NCI-H1694 (cell line): Measurements from ENCODE around the gene ZNF780B.
"Not testable (repeated sequence)": the region's sequence is repeated elsewhere in the genome, so short reads cannot be mapped to it uniquely, and the experiment has no call there.

Experiments
- DNase-seq: peaks from one replicate; lab custom pipeline; 2025; lab: John Stamatoyannopoulos, UW

ZNF780B gene

DNA sequence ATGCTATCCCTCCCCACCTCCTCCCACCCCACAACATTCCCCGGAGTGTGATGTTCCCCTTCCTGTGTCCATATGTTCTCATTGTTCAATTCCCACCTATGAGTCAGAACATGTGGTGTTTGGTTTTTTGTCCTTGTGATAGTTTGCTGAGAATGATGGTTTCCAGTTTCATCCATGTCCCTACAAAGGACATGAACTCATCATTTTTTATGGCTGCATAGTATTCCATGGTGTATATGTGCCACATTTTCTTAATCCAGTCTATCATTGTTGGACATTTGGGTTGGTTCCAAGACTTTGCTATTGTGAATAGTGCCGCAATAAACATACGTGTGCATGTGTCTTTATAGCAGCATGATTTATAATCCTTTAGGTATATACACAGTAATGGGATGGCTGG lies 18.0 kb downstream of the ZNF780B start:
- DNase-seq = not testable (repeated sequence)

- DNase-seq = no peak
Measured at GRCh38 chr19:40035996-40036395, 20.0 kb downstream of the ZNF780B start.

DNA sequence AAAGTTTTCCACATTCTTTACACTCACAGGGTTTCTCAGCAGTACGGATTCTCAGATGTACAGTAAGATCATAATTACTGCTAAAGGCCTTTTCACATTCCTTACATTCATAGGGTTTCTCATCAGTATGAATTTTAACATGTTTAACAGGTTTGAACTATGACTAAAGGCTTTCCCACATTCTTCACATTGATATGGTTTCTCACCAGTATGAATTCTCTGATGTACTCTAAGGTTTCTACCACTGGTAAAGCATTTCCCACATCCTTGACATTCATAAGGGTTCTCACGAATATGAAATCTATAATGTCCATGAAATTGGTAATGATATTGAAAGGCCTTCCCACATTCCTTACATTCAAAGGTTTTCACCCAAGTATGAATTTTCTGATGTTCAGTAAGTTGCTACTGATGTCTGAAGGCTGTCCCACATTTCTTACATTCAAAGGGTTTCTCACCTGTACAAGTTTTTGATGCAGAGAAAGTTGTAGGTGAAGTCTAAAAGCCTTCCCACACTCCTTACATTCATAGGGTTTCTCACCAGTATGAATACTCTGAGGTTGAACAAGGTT lies 22.0 kb downstream of the ZNF780B start:
- peak; percentile 6 for DNase-seq

- no peak for DNase-seq
Measured at GRCh38 chr19:40026597-40026970, 29.4 kb downstream of the ZNF780B start.

DNA sequence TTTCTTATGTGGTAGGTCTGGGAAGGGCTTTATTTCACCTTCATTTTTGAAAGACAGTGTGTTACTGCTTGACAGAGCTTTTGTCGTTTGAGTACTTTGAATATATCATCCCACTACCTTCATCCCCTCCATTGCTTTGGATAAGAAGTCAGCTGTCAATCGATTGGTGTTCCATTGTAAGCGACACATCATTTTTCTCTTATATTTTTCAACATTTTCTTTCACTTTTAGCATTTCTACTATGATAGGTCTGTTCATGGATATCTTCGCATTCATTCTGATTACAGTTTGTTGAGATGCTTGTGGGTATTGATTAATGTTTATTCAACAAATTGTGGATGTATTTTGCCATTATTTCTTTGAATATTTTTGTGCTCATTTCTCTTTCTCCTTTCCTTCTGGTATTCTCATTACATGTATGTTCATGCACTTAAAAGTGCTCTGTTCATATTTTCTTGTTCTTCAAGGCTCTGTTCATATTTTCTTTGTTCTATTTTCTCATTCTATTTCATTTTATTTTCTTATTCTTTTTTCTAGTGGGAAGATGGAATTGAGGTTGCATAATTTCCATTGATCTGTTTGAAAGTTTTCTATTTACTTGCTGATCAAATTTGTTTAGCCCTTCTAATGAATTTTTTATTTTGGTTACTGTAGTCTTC lies 30.0 kb downstream of the ZNF780B start:
- no peak for DNase-seq

DNA sequence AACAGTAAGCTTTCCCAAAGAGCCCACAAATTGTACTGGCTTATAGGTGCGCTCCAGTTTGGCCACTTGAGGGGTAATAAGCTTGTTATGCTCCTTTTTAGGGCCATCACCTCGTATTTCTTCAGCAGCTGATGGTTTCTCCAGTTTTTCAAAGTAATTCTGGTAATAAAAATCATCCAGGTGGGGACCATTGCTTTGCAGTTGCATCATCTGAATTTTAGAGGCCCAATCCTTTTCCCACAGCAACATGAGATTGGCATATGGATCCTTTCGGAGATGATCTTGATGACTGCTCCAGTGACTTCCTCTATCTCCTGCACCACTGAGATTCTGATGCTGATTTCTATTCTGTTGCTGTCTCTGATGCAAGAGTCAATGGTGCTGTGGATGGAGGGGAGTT lies 32.1 kb downstream of the ZNF780B start:
- DNase-seq = no peak

DNA sequence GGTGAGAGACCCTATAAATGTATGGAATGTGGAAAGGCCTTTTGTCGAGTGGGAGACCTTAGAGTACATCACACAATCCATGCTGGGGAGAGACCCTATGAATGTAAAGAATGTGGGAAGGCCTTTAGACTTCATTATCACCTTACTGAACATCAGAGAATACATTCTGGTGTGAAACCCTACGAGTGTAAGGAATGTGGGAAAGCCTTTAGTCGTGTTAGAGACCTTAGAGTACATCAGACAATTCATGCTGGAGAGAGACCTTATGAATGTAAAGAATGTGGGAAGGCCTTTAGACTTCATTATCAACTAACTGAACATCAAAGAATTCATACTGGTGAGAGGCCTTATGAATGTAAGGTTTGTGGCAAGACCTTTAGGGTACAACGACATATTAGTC lies 42.0 kb downstream of the ZNF780B start:
- no peak for DNase-seq

- DNase-seq = no peak
Measured at GRCh38 chr19:40009674-40010073, 46.4 kb downstream of the ZNF780B start.

GRCh38 chr19:40006273-40006691 lies 49.7 kb downstream of the ZNF780B start:
- no peak for DNase-seq

DNA sequence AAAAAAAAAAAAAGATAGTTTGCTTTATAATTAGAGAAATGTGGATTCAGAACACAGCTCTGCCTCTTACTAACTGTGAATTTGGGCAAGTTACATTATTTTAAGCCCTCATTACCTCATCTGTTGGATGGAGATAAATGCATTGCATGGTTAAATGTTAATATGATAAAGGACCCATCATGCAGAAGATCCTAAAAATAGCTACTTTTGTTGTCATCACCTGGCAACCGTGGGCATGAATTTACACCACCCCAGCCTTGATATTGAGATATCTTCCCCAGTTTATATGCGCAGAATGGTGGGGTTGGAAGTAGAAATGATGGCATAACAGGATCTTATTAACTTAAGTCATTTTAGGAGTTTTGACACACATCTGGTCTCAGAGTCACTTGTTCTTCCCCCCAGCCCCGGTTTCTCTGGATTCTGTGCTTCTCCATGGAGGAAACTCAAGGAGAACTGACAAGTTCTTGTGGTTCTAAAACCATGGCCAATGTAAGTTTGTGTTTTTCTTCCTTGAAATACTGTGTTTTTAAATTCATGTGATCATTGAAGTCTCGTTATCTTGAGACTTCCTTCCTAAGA lies 50.2 kb downstream of the ZNF780B start:
- no peak for DNase-seq

DNA sequence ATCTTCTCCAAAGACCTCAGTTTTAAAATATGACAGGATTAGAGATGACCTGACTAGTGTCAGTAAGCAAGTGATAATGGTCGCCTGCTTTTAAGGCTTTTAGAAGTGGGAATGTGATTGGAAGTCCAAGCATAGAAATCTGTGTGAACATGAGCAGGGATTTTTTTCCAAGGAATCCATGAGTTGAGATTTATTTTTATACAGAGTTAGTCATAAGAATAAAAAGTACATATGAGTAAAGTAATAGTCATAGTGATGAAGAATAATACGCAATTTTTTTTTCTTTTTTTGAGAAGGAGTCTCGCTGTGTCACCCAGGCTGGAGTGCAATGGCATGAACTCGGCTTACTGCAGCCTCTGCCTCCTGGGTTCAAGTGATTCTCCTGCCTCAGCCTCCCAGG lies 57.5 kb downstream of the ZNF780B start:
- DNase-seq = no peak

DNA sequence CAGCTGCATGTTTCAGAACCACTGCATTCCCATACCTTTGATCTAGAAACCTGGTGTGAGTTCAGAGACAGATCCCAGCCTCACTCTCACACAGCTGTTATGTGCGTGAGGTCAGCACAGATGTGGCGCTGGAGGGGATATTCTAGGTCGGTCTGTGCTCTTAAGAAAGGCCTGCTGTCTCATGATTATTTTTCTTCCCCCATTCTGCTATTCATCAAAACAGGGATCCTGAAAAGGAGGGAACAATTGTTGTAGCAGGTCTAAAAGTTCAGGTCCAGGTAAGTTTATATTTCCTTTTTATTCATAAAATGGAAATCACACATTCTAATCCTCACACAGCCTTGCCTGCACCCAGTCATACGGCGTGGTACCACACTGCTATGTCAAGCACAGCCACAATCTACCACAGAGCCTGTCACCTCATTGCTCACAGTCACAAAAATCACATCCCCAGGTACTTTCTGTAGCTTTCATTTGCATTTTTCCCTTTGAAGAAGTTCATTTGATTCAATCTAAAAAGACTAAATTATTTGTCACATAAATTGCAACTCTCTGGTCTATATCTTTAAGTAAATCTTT lies 58.3 kb downstream of the ZNF780B start:
- DNase-seq = no peak

GRCh38 chr19:39996811-39997637 lies 59.0 kb downstream of the ZNF780B start, which contains the start of gene ZNF546:
TSS of gene ZNF546 (plus strand) at chr19:39997060. CDS start at chr19:39998327, 1,267 bp downstream.
- DNase-seq = peak; percentile 80

- DNase-seq = peak; percentile 6
Measured at GRCh38 chr19:39996218-39996810, 59.7 kb downstream of the ZNF780B start.

DNA sequence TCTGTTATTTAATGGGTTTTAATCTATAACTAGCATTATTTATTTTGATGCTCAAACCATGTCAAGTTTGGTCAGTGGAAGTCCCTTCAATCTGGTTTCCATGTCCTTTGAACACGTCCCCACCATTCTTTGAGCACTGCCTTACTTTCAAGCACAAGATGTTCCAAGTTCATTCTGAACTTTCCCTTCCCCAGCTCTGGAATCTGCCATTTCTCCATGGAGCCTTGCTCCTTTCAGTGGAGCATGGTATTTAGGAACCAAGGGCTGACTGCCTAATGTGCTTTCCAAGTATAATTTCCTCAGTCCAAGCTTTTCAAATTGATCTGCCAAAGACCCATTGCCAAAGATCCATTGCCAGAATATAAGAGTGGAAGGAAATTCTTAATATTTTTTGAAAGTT lies 60.2 kb downstream of the ZNF780B start:
- no peak for DNase-seq

GRCh38 chr19:39994361-39994760 lies 61.7 kb downstream of the ZNF780B start:
- no peak for DNase-seq

GRCh38 chr19:39993605-39994004 lies 62.4 kb downstream of the ZNF780B start:
- DNase-seq = no peak

- no peak for DNase-seq
Measured at GRCh38 chr19:39987596-39987995, 68.4 kb downstream of the ZNF780B start.

GRCh38 chr19:39987167-39987566 lies 68.9 kb downstream of the ZNF780B start:
- DNase-seq = no peak

DNA sequence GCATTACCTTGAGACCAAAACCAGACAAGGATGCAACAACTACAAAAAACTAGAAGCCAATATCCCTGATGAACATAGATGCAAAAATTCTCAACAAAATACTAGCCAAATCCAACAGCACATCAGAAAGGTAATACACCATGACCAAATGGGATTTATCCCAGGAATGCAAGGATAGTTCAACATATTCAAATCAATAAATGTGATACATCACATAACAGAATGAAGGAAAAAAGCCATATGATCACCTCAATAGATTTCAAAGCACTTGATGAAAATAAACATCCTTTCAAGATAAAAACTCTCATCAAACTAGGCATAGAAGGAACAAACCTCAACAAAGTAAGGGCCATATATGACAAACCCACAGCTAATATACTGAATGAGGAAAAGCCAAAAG lies 69.4 kb downstream of the ZNF780B start:
- DNase-seq = no peak

GRCh38 chr19:39983695-39984300 lies 72.2 kb downstream of the ZNF780B start:
- DNase-seq = no peak

DNA sequence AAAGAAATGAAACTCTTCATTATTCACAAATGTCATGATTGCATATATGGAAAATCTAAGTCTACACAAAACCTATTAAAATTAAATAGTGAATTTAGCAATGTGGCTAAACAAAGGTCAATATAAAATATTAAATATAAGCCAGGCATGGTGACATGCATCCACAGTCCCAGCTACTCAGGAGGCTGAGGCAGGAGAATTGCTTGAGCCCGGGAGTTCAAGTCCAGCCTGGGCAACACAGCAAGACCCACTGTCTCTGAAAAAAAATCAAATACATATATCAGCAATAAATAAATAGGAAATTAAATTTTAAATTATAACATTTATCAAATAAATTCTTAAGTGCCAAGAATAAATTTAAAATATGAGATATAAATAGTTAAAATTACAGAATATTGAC lies 73.1 kb downstream of the ZNF780B start:
- DNase-seq = no peak
